Lower lobe of right lung (tissue), 2 donors: ENCODE measurements around the gene TIMM17A. TPM values are rescaled to one million over a fixed set of nuclear protein-coding genes. Genes with fewer than 3 reads are reported as not detected.

Experiments used
- ATAC-seq, 2 donors: fragments of 200-7000 bp; cut with Tn5 transposase; one replicate each; pipeline ENCODE4 v1.9.1; 2020 to 2022; ENCODE audit warnings: mild to moderate bottlenecking in 2 of 2, moderate library complexity in 2 of 2
- DNase-seq: peaks from one replicate; pipeline ENCODE4 v3.0.0-alpha.2; 2020
- H3K27ac ChIP-seq: fragments of 200-600 bp; one replicate; pipeline ENCODE4 v1.8.0; 2022
- H3K27me3 ChIP-seq: fragments of 200-600 bp; one replicate; pipeline ENCODE4 v1.8.0; 2022; ENCODE audit warnings: low read depth
- H3K36me3 ChIP-seq: fragments of 200-600 bp; one replicate; pipeline ENCODE4 v1.8.0; 2022; ENCODE audit warnings: mild to moderate bottlenecking
- H3K4me1 ChIP-seq: fragments of 200-600 bp; one replicate; pipeline ENCODE4 v1.8.0; 2022
- H3K4me3 ChIP-seq: fragments of 200-600 bp; one replicate; pipeline ENCODE4 v1.8.0; 2022; ENCODE audit warnings: mild to moderate bottlenecking
- H3K9me3 ChIP-seq: fragments of 200-600 bp; one replicate; pipeline ENCODE4 v1.8.0; 2022
- intact Hi-C: fragments of 100-400 bp; cut with DNase I; formaldehyde crosslinking; loops from one replicate; pipeline ENCODE4 v1.11.0; 2022
- total RNA-seq: library from RNA; stranded (reverse); fragmentation: NEBNext Ultra II Directional; extraction: Animal tissue kit (Norgen Biotek cat#: 25700); gene quantifications from one replicate; pipeline ENCODE4 v1.2.1, GENCODE V29; 2021
- TF ChIP-seq, protein P1 (sequence below): fragments of 200-600 bp; IDR thresholded peaks from one replicate; pipeline ENCODE4 v1.8.0; 2022; ENCODE audit warnings: antibody characterized with exemption, mild to moderate bottlenecking
- donor health status: DM: no; HTN: yes; CAD: no; lungs with severe emphysema.

Gene TIMM17A
- total RNA-seq, 1 donor from 2014 or later = 28.5 TPM

DNA sequence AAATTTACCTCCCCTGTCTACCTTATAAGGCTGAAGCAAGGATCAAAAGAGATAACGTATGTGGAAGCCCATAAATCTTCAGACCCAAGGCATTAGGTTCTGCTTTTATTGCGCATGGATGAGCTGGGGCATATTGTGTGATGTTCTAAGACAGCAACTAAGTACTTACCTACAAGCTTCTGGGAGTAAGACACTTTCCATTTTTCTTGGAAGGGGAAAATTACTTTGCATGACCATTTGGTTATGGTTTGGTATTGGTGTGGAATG is 30.1 kb upstream of the TIMM17A start:
- Histone ChIP-seq H3K4me1 (no peaks in the 10 kb centered on the region), H3K27me3 (no peaks in the 10 kb centered on the region), H3K9me3 (no peaks in the 10 kb centered on the region), H3K4me3 (no peak overlapping the region), H3K27ac (no peak overlapping the region), H3K36me3 (no peaks in the 10 kb centered on the region)
- ATAC-seq (no peak), DNase-seq (no peak)
- intact Hi-C loops = no loop called here
- TF ChIP-seq, protein P1, sequence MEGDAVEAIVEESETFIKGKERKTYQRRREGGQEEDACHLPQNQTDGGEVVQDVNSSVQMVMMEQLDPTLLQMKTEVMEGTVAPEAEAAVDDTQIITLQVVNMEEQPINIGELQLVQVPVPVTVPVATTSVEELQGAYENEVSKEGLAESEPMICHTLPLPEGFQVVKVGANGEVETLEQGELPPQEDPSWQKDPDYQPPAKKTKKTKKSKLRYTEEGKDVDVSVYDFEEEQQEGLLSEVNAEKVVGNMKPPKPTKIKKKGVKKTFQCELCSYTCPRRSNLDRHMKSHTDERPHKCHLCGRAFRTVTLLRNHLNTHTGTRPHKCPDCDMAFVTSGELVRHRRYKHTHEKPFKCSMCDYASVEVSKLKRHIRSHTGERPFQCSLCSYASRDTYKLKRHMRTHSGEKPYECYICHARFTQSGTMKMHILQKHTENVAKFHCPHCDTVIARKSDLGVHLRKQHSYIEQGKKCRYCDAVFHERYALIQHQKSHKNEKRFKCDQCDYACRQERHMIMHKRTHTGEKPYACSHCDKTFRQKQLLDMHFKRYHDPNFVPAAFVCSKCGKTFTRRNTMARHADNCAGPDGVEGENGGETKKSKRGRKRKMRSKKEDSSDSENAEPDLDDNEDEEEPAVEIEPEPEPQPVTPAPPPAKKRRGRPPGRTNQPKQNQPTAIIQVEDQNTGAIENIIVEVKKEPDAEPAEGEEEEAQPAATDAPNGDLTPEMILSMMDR = no peak

DNA sequence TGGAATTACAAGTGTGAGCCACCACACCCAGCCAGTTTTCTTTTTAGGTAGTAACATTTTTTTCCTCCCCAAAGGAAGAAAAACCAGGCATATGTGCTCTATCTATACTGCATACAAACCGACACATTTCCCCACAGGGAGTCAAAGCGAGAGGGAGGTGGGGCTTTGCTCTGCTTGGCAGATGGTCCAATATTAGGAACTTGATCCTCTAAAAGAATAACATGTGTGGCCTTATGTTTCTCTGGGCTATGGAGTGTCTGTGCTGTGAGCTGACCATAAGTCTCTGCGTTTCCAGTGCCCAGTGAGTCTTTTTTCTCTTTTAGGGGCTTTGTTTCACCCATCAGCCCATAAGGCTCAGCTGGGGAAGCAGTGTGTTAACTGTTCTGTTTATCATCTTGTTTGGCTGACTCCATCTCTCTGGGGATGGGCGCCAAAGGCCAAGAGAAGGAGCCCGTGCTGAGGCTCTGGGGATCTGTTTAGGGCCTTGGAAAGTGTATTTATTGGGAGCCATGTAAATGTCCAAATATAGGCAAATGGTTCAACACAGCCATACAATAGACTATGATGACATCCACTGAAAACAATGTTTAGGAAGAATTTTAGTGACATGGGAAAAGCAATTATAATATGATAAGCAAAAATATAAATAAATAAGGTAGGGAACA is 29.2 kb upstream of the TIMM17A start:
- H3K9me3 ChIP-seq = no peaks in the 10 kb centered on the region
- DNase-seq = no peak
- no peaks in the 10 kb centered on the region for H3K36me3 ChIP-seq
- no peaks in the 10 kb centered on the region for H3K4me1 ChIP-seq
- H3K27ac ChIP-seq = no peak overlapping the region
- ATAC-seq = no peak
- H3K27me3 ChIP-seq = no peaks in the 10 kb centered on the region
- TF ChIP-seq, protein P1 = no peak
- H3K4me3 ChIP-seq = no peak overlapping the region
- intact Hi-C loops = no loop called here

DNA sequence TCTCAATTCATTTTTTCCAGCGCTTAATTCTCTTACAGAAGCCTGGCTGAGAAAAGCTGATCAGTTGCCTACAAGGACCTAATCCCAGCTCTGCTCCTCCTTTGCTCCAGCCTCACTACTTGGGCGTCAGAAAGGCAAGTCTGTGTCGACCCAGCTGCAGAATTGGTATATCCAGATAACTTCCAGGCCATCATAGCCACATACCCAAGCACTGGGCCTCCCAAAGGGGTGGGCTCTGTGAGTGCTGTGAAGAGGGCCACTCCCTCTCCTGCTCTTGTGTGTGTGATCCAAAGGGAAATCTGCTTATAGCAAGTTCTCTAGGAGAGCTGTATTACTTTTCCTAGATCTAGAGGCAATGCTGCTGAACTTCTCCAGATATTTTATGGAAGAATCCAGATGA is 27.0 kb upstream of the TIMM17A start:
- DNase-seq (no peak), ATAC-seq (no peak)
- H3K9me3 ChIP-seq = no peaks in the 10 kb centered on the region
- no peaks in the 10 kb centered on the region for H3K4me1 ChIP-seq
- H3K36me3 ChIP-seq = no peaks in the 10 kb centered on the region
- intact Hi-C loops = no loop called here
- H3K27ac ChIP-seq = no peak overlapping the region
- no peak overlapping the region for H3K4me3 ChIP-seq
- H3K27me3 ChIP-seq = no peaks in the 10 kb centered on the region
- TF ChIP-seq, protein P1 = no peak

DNA sequence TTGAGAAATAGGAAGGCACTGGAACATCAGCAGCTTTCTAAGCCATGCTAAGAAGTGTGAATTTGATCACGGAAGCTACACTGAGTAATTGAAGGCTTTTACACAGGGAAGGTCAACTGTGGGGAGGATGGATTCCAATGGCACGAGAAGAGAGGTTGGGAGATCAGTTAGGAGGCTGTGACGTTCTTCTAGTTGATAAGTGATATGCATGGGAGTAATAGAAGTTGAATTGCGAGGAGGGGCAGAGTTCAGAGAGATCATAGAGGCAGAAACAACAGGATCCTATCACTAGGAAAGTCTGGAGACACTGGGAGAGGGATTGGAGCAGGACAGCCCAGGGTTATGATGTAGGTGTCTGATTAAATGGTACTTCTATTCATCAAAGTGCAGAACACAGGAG is 25.2 kb upstream of the TIMM17A start:
- H3K27ac ChIP-seq = no peak overlapping the region
- no peaks in the 10 kb centered on the region for H3K9me3 ChIP-seq
- DNase-seq (no peak), ATAC-seq (no peak)
- no peaks in the 10 kb centered on the region for H3K27me3 ChIP-seq
- H3K4me1 ChIP-seq = no peaks in the 10 kb centered on the region
- no peak overlapping the region for H3K4me3 ChIP-seq
- TF ChIP-seq, protein P1 = no peak
- intact Hi-C loops = no loop called here
- H3K36me3 ChIP-seq = no peaks in the 10 kb centered on the region

DNA sequence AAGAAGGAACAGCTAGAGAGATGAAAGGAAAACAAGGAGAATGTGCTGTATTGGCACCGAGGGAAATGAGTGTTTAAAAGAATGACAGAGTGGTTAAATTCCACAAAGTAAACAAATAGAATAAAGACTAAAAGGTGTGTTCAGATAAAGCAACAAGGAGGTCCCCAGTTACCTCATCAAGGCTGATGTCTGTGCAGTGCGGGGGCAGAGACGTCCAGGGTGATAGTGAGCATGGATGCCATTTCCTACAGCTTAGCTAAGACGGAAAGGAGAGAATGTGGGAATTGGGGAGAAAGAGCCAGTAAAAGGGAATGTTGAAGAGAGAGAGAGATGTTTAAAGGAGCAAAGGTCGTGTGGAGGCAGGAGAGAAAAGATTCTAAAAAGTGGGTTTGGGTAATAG is 24.5 kb upstream of the TIMM17A start:
- Histone ChIP-seq H3K9me3 (no peaks in the 10 kb centered on the region), H3K27me3 (no peaks in the 10 kb centered on the region), H3K4me3 (no peak overlapping the region), H3K36me3 (no peaks in the 10 kb centered on the region), H3K4me1 (no peaks in the 10 kb centered on the region), H3K27ac (no peak overlapping the region)
- DNase-seq (no peak), ATAC-seq (no peak)
- TF ChIP-seq, protein P1 = no peak
- intact Hi-C loops = no loop called here
